HG03139 (cell line): ENCODE measurements around the gene FTCD.
"Not testable (repeated sequence)": the region's sequence is repeated elsewhere in the genome, so short reads cannot be mapped to it uniquely, and the experiment has no call there.

Source experiments
- ATAC-seq: cut with Tn5 transposase; IDR thresholded peaks from one replicate; pipeline ENCODE4 v1.9.1; 2021; ENCODE audit not compliant: unreplicated experiment

FTCD gene

DNA sequence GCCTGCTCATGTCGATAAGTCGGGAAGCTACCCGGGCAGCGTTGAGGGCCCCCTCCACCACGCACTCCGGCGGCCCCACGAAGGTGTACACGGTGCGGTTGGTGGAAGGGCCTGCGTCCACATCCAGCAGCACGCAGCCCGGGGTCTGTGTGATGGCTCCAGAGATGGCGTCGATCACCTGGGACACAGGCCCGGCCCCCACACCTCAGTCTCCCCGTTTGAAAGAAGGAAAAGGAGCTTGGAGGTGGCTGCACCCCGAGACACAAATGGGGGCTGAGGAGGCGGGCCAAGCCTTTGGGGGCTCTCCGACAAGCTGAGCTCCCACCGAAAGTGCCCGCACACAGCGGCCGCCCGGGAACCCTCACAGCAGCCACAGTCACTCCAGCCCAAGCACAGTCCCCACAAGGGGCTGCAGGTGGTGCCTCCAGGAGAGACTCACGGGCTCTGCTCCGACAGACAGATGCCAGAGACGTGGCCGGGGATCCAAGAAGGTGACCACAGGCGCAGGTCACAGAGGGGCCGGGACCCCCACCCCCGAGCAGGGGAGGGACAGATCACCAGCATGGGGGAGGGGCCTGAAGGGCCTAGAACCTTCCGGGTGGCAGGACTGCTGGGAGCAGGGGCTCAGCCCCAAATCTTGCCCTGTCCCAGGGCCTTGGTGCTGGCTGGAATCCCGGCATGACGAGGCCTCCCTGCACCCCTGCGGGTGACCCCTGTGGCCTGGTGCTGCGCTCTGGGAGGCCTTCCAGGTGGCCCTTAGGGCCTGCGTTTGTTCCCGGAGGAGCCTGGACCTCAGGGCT, 1.0 kb downstream of the FTCD start:
- no peak for ATAC-seq

DNA sequence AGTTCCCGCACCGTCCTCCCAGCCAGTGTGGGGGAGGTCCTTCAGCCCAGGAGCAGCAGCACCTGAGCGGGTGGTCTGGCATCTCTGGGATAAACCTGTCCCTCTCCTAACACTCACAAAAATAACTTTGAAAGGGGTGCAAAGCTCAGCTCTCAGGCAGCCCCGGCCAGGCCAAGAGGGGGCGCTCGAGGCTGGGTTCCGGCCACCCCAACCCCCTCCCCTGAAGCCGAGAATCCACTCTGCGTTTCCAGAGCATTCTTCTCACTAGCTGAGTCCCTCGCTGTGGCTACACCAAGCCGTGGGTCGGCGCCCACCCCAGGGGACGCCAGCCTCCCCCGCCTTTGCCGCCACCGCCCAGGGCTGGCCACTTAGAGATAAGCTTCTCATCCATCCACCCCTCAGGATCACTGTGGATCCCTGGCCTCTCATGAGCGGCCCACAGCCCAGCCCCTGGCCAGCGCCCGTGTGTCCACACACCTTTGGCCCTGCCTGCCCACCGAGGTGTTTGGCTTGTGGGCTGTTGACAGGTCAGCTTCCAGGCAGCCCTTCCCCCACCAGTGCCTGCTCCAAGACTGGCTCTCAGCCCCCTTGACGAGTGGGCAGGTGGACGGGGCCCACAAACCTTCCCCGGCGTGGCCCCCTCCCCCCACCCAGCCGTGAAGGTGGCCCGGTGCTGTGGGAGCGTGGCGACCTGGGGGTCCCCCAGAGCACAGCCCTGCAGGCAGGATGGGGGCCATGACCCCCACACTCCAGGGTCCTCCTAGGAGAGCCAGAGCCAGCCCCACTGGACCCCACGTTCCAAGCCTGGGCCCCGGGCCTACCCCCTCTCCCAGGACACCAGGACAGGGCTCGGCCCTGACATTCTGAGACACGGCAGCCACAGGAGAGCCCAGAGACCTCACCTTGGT, 1.9 kb downstream of the FTCD start:
- no peak for ATAC-seq

DNA sequence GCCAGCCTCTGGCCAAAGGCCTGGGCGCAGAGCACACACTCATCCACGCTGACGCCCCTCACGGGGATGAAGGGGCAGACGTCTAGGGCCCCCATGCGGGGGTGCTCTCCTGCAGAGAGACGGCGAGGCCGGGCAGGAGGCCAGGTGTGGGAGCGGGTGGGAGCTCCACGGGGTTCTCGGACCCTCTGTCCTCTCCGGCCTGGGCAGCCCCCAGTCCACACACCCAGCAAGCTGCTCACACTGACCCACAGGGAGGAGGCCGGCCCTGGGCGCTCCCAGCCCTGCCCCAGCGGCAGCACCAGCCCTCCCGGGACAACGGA, 2.5 kb downstream of the FTCD start:
- no peak for ATAC-seq

DNA sequence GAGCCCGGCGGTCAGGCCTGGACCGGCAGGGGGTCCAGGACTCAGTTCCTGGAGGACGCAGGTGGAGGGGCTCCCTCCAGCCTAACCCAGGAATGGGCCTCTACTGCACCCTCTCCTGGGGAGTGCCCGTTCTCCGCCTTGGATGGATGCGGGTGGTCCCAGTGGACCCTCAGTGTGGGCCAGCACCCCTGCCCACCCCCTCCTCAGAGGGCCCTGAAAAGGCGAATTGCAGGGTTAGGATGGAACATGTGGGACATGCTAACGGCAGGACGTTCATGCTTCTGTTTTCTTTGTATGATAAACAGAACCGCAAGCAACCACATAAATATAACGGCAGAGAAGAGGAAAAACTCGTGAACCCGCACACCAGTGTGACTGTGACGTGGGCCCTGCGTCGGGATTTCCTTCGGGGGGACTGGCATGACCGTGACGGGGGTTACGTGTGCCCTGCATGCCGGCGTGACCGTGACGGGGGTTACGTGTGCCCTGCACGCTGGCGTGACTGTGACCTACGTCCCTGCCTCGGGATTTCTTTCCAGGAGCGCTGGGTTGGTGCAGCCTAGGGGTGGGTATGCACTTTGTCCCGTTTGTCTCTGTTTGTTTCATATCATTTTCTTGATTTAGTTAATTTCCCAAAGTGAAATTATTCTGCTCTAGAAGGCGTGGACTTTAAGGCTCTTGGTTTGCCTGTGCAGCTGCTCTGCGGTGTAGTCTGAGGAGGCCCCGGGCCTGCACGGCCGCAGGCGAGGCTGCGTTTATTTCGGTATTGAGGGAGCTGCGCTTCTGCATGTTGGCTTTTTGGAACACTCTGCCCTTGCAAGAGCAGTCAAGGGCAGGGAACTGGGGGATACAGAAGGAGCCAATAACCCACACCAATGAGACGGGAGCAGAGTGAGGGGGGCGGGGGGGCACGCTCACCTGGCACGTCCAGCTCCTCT, 3.1 kb downstream of the FTCD start:
- ATAC-seq = no peak

DNA sequence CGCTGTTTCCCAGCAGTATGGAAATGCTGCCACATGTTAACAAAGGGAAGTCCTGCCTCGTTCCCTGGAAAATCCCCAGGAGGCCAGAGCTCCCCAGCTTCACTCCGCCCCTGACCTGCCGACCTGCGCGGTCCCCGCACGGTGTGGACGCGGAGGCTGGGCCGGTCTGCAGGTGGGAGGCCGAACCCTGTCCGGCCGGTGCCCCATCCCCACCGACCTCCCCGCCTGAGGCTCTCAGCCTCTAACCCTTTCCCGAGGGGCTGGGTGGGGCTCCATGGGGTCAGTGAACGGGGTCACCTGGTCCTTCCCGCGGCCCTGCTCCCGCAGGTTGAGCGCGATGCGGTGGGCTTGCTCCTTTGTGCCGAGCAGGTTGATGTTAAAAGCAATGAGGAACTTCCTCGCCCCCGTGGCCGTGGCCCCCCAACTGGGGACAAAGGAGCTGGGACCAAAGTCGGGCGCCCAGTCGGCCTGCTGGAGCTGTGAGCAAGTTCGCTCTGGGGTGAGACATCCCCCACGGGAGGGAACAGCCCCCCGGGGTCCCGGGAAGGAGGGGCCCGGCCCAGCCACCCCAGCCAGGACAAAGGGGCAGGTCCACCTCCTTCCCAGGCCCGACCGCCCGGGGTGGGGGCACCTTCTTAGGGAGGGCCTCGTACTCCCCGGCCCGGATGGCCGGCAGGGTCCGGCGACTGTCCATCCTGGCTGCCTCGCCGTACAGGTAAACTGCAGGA, 4.0 kb downstream of the FTCD start:
- no peak for ATAC-seq

DNA sequence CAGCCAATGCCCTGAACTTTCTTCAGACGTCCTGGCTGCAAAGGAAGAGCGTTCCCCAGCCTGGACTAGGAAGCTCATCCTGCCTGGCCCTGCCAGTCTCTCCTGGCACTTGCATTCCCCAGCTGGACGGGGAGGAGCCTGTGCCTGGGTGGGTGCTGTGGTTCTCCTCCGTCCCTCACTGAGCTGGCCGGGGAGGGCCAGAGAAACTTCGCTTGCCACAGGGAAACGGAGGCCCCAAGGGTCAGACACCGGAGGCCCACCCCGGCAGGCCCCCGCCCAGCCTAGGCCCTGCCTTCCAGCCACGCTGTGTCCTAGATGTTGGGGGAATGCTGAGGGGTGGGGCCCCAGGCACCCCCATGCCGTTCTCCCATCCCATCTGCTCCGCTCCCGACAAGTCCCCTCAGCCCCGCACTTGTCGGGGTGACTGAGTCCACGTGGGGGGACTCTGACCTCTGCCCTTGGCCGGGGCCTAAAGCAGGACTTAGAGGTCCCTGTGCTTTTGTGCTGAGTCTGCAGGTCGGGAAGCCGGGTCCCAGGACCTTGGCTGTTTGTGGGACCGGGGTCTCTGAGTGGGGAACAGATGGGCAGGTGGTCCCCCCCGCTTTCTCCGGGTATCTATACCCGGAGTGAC, 4.8 kb downstream of the FTCD start:
- ATAC-seq = no peak

DNA sequence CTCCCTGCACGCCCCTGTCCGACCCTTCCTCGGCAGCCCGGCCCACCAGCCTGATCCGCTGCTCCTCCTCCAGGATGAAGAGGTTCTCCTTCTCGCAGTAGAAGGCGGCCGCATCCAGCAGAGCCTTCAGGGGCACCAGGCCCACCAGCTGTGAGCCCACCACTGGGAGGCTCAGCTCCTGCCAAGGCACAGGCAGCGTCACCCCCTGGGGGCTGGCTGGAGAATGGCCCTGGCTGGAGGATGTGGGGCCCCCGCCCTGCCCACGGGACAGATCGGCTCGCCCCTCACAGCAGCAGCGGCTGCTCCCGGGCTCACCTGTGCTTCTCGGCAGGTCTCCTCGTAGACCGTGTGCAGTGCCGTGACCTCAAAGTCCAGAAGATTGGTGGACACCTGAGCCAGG, 5.3 kb downstream of the FTCD start:
- no peak for ATAC-seq

DNA sequence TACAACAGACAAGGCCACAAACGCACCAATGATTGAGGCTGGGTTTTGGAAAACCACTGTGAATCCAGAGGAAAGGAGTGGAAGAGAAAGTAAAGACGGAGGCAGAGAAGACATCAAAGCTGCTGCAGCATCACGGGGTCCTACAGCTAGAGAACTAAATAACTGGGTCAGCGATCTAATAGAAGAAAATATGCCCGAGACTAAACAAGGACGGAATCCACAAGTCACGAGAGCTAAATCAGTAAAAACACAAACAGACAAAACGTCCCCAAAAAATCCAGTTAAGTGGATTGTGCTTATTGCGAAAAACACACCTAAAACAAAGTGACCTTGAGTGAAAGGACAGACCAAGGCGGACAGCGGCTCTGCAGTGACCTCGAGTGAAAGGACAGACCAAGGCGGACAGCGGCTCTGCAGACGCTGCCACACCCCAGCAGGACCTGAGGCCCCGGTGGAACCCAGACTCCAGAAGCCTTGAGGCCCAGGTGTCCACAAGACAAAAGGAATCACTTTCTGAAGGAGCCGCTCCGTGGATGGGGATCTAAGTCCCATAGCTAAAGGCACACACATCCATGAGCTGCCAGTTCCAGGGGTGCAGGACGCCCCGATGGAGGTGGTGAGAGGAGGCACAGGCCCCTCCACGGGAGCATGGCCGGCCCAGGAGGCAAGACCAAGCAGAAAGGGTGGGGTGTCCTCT, 6.0 kb downstream of the FTCD start:
- ATAC-seq = no peak

DNA sequence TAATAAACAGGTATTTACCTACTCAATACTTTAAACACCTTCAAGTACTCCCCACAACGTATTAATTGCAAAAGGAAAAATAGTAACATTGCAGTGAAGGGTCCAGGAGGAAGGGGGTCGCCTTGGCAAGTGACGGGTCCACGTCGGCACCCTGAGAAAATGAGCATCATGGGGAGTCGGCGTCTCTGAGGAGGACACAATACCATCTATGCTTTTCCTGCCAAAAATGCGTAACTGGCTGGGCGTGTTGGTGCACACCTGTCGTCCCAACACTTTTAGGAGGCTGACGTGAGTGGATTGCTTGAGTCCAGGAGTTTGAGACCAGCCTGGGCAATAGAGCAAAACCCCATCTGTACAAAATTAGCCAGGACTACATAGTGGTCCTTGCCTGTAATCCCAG, 7.3 kb downstream of the FTCD start:
- no peak for ATAC-seq

DNA sequence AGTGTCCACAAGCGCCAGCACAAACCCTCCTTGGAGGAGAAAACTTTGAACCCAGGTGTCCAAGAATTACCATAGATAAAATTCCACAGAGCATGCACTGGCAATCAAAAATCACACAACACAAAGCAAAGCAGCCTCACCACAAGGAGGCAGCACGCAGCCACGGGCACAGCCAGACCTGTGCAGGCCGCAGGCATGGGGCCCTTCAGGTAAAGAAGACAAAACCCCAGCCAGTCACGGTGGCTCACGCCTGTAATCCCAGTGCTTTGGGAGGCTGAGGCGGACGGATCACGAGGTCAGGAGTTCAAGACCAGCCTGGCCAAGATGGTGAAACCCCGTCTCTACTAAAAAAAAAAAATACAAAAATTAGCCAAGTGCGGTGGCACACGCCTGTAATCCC, 8.0 kb downstream of the FTCD start:
- not testable (repeated sequence) for ATAC-seq

DNA sequence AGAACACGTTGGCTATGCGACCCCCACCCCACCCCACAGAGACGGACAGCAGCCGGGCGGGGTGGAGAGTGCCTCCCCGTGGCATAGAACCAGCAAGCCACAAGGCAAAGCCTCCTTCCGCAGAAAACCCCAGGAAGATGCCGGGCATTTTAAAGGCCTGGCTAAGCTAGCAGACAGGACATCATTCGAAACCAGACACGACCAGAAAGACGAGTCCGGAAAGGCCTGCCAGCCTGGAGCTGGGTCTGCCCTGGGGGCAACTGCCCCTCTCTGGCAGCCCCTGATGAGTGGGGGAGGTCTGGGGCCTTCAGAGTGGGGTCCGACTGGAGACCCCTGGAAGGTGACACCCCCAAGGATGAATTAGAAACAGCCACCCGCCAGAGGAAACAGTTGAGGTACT, 8.5 kb downstream of the FTCD start:
- no peak for ATAC-seq

DNA sequence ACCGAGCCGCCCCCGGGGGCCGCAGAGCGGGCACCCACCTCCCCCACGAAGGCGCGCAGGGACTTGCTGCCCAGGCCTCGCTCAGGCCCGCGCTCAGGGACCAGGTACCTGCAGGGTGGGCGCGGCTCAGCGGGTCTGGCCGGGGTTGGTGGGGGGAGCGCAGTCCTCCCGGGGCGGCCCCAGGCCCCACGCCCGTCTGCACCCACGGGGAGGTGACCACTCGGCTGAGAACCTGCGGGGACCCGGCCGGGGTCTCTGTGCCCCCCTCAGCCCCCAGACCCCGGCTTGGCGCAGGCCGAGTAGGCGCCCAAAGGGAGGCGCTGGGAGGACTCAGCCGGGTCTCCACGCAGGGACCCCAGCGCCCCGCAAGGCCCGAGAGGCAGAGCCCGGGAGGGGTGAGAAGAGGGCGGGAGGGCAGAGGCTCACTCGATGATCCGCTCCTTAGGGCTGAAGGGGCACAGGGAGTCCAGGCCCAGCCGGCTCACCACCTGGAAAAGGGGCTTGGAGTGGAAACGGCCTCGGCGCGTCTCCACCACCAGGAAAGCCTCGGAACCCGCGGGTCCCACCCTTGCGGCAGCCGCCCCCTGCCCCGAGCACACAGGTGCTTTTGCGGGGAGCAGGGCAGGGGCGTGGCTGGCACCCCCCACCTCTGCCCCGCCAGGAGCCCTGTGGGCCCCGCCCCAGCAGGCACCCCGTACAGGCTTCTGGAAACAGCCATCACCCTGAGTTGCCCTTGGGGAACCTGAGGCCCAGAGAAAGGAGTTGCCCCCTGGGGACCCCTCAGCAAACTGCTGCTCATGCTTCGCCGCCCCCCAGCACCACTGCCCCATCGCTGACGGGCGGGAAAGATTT, 9.3 kb downstream of the FTCD start:
- no peak for ATAC-seq

DNA sequence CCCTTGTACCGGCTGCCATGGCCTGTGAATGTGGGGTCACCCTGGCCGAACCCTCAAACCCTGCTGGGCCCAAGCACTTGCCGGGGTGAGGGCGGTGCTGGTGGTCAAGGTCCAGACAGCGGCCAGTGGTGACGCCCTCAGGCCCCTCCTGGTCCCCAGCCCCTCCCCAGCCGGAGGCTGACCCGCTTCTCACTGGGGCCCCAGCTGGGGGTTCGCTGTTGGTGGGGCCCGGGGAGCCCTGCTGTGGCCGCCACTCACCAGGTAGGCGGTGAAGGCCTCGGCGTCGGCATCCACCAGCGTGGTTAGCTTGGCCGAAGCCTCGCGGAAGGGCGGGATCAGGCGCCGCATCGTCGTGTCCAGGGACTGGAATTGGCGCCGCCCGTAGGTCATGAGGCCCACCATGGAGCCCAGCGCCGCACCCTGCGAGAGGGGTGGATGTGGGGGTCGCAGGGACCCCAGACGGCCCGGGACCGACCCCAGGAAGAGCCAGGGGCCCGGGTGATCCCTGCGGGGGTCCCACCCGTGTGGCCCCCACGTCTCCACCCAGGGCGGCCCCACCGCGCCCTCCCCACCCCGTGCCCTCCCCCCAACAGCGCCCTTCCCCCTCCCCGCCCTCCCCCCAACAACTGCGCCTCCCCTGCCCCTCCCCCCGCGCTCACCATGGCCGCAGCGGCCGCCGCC, 10.1 kb downstream of the FTCD start:
- no peak for ATAC-seq

DNA sequence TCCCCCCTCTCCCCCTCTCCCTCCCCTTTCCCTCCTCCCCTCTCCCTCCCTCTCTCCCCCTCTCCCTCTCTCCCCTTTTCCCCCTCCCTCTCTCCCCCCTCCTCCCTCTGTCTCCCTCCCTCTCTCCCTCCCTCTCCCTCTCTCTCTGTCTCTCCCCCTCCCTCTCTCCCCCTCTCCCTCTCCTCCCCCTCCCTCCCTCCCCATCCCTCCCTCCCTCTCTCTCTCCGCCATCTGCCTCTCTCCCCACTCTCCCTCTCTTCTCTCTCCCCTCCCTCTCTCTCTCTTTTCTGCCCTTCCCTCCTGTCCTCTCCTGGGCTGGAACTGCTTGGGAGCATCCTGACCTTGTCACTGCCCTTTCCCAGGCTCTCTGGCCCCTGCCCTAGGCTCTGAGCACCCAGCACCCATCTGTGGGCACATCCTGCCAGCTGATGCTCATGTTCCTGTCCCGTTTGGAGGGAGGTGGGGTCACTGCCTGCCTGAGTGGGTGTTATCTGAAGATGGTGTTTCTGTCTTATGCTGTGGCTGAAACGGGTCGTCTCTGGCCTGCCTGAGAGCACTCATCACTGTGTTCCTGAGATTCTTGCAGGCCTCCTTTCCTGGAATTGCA, 10.8 kb downstream of the FTCD start:
- ATAC-seq = no peak

DNA sequence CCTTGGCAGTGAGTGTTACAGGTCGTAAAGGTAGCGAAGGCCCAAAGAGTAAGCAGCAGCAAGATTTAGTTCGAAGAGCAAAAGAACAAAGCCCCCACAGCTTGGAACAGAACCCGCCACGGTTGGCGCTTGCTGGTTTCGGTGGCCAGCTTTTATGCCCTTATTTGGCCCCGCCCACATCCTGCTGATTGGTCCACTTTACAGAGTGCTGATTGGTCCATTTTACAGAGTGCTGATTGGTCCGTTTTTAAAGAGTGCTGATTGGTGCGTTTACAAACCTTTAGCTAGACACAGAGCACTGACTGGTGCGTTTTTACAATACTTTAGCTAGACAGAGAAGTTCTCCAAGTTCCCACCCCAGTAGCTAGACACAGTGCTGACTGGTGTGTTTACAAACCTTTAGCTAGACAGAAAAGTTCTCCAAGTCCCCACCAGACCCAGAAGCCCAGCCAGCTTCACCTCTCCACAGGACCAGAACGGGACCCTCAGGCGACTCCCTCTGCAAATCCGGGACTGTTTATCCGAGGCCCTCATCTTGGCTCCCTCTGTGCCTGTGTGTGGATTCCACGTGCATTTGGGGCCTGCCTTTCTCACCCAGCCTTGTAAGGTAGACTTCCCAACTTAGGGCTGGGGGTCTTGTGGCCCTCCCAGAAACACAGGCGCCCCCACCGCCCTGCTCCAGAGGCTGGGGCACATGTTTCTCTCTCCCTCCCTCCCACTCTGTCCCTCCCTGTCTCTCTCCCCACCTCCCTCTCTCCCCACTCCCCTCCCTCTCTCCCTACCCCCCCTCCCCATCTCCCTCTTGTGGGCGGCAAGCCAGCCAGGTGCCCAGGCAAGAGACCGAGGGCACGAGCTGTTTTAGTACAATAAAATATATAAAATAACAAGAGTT, 12.6 kb downstream of the FTCD start:
- ATAC-seq = no peak

DNA sequence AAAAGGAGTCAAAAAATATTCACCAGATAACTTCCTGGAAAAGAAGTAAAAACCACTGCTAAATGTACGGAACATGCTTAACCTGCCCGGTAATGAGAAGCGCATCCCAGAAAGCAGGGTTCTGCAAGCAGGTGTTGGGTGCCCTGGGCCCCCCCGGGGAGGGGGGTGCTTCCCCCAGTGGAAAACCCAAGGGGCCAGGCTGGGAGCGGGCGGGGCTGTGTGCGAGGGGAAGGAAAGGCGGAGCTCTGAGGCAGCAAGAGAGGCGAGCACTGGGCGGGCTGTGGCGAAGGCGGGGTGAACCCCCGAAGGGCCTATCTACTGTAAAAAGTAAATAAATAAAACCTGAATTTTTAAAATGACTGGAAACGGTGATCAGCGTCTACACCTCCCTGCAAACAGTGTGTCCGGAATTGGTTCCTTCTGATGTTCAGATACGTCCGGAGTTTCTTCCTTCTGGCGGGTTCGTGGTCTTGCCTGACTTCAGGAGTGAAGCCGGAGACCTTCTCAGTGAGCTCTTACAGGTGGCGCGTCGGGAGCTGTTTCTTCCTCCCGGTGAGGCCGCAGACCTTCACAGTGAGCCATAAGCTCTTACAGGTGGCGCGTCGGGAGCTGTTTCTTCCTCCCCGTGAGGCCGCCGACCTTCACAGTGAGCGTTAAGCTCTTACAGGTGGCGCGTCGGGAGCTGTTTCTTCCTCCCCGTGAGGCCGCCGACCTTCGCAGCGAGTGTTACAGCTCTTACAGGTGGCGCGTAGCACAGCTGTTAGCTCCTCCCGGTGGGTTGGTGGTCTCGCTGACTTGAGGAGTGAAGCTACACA, 13.4 kb downstream of the FTCD start:
- no peak for ATAC-seq
